ENCODE measurements around the gene TCEAL7.

TCEAL7 gene

GRCh38 chrX:103369479-103369878 is 39.4 kb downstream of the TCEAL7 start:
- DNase-seq, result no peak

- DNase-seq, result no peak
These were observed 42.8 kb downstream of the TCEAL7 start for GRCh38 chrX:103372886-103373285.

GRCh38 chrX:103373581-103373980 is 43.5 kb downstream of the TCEAL7 start:
- no peak for DNase-seq

GRCh38 chrX:103376118-103376978 is 46.3 kb downstream of the TCEAL7 start, which contains the start of gene BEX3:
TSS of gene BEX3 (plus strand) at chrX:103376538. CDS start at chrX:103377522, 984 bp downstream.
- peak; percentile 22 for DNase-seq

- DNase-seq, result peak; percentile 2
These were observed 46.9 kb downstream of the TCEAL7 start for GRCh38 chrX:103376979-103377324.

- no peak for DNase-seq
These were observed 49.0 kb downstream of the TCEAL7 start for GRCh38 chrX:103378990-103379389.
